ENCODE results near the gene POLE4. TPM values are rescaled to one million over a fixed set of nuclear protein-coding genes. Genes with fewer than 3 reads are reported as not detected.

Gene POLE4
- total and polyA plus RNA-seq, 4 donors = 6.5 to 115 (median 23.9) TPM

DNA sequence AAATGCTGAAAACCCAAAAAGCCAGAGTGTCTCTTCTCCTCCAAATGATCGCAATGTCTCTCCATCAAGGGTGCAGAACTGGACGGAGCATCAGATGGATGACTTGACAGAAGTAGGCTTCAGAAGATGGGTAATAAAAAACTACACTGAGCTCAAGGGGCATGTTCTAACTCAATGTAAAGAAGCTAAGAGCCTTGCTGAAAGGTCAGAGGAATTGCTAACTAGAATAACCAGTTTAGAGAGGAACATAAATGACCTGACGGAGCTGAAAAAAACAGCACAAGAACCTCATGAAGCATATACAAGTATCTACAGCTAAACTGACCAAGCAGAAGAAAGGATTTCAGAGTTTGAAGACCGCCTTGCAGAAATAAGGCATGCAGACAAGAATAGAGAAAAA lies 9.7 kb upstream of the POLE4 start:
- no peaks in the 10 kb centered on the region for H3K4me1 ChIP-seq (ENCODE audit: control insufficient read depth in 4 of 4, insufficient read depth in 4 of 4, low read length in 3 of 4)
- no peaks in the 10 kb centered on the region for H3K27me3 ChIP-seq (ENCODE audit: control insufficient read depth in 4 of 4, insufficient read depth in 4 of 4, low read length in 3 of 4)
- H3K27ac ChIP-seq (ENCODE audit: low read depth in 1 of 2, low read length in 2 of 2) = no peak overlapping the region
- no peak overlapping the region for H3K4me3 ChIP-seq (ENCODE audit: low read depth in 1 of 3, low read length in 3 of 3)
- H3K9ac ChIP-seq (ENCODE audit: low read depth in 1 of 2, low read length in 2 of 2) = no peak overlapping the region
- H3K36me3 ChIP-seq (ENCODE audit: control insufficient read depth in 4 of 4, insufficient read depth in 3 of 4, low read depth in 1 of 4, low read length in 3 of 4) = peaks cover 0 to 2% (median under 1%) of the 10 kb centered on the region in 4 donors
- TF ChIP-seq, protein P1, sequence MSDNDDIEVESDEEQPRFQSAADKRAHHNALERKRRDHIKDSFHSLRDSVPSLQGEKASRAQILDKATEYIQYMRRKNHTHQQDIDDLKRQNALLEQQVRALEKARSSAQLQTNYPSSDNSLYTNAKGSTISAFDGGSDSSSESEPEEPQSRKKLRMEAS (IDR thresholded peaks at IDR 0.05) = no peak
- TF ChIP-seq RXRA (IDR thresholded peaks at IDR 0.05) (no peak), EGR1 (IDR thresholded peaks at IDR 0.05; ENCODE audit: low read depth in 2 of 2) (no peak), FOXA2 (IDR thresholded peaks at IDR 0.05) (no peak), NR2F2 (IDR thresholded peaks at IDR 0.05) (no peak), JUND (IDR thresholded peaks at IDR 0.05) (no peak), SP1 (IDR thresholded peaks at IDR 0.05) (no peak), HNF4A (conservative IDR thresholded peaks at IDR 0.05) (no peak), RAD21 (IDR thresholded peaks at IDR 0.05) (no peak), HNF4G (IDR thresholded peaks at IDR 0.05) (no peak), FOXA1 (IDR thresholded peaks at IDR 0.05) (no peak), TAF1 (conservative IDR thresholded peaks at IDR 0.05) (no peak)
- TF ChIP-seq, protein P2, sequence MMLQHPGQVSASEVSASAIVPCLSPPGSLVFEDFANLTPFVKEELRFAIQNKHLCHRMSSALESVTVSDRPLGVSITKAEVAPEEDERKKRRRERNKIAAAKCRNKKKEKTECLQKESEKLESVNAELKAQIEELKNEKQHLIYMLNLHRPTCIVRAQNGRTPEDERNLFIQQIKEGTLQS (IDR thresholded peaks at IDR 0.05) = no peak
- TF ChIP-seq, protein P3, sequence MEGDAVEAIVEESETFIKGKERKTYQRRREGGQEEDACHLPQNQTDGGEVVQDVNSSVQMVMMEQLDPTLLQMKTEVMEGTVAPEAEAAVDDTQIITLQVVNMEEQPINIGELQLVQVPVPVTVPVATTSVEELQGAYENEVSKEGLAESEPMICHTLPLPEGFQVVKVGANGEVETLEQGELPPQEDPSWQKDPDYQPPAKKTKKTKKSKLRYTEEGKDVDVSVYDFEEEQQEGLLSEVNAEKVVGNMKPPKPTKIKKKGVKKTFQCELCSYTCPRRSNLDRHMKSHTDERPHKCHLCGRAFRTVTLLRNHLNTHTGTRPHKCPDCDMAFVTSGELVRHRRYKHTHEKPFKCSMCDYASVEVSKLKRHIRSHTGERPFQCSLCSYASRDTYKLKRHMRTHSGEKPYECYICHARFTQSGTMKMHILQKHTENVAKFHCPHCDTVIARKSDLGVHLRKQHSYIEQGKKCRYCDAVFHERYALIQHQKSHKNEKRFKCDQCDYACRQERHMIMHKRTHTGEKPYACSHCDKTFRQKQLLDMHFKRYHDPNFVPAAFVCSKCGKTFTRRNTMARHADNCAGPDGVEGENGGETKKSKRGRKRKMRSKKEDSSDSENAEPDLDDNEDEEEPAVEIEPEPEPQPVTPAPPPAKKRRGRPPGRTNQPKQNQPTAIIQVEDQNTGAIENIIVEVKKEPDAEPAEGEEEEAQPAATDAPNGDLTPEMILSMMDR (IDR thresholded peaks at IDR 0.05; ENCODE audit: low read depth, low read length, missing input control) = no peak
- TF ChIP-seq, protein P4, sequence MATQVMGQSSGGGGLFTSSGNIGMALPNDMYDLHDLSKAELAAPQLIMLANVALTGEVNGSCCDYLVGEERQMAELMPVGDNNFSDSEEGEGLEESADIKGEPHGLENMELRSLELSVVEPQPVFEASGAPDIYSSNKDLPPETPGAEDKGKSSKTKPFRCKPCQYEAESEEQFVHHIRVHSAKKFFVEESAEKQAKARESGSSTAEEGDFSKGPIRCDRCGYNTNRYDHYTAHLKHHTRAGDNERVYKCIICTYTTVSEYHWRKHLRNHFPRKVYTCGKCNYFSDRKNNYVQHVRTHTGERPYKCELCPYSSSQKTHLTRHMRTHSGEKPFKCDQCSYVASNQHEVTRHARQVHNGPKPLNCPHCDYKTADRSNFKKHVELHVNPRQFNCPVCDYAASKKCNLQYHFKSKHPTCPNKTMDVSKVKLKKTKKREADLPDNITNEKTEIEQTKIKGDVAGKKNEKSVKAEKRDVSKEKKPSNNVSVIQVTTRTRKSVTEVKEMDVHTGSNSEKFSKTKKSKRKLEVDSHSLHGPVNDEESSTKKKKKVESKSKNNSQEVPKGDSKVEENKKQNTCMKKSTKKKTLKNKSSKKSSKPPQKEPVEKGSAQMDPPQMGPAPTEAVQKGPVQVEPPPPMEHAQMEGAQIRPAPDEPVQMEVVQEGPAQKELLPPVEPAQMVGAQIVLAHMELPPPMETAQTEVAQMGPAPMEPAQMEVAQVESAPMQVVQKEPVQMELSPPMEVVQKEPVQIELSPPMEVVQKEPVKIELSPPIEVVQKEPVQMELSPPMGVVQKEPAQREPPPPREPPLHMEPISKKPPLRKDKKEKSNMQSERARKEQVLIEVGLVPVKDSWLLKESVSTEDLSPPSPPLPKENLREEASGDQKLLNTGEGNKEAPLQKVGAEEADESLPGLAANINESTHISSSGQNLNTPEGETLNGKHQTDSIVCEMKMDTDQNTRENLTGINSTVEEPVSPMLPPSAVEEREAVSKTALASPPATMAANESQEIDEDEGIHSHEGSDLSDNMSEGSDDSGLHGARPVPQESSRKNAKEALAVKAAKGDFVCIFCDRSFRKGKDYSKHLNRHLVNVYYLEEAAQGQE (IDR thresholded peaks at IDR 0.05) = no peak
- H3K9me3 ChIP-seq (ENCODE audit: control insufficient read depth in 4 of 4, low read length in 3 of 4) = no peaks in the 10 kb centered on the region
- WGBS = 82% methylated on average over 4 of the region's 4 CpGs
- no peak for DNase-seq (ENCODE audit: low spot score)

DNA sequence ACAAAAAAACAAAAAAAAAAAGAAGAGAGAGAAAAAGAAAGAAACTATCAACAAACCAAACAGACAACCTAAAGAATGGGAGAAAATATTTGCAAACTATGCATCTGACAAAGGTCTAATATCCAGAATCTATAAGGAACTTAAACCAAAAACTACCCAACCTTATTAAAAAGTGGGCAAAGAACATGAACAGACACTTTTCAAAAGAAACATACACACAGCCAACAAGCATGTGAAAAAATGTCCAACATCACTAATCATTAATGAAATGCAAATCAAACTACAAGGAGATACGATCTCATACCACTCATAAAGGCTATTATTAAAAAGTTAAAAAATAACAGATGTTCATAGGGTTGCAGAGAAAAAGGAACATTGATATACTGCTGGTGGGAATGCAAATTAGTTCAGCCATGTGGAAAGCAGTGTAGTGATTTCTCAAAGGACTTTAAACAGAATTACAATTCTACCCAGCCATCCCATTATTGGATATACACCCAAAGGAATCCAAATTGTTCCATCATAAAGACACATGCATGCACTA lies 7.2 kb upstream of the POLE4 start:
- Histone ChIP-seq H3K27me3 (ENCODE audit: control insufficient read depth in 4 of 4, insufficient read depth in 4 of 4, low read length in 3 of 4) (no peaks in the 10 kb centered on the region), H3K4me3 (ENCODE audit: low read depth in 1 of 3, low read length in 3 of 3) (no peak overlapping the region), H3K27ac (ENCODE audit: low read depth in 1 of 2, low read length in 2 of 2) (no peak overlapping the region), H3K4me1 (ENCODE audit: control insufficient read depth in 4 of 4, insufficient read depth in 4 of 4, low read length in 3 of 4) (no peaks in the 10 kb centered on the region), H3K36me3 (ENCODE audit: control insufficient read depth in 4 of 4, insufficient read depth in 3 of 4, low read depth in 1 of 4, low read length in 3 of 4) (peaks cover 0 to 1% (median 0%) of the 10 kb centered on the region in 4 donors), H3K9ac (ENCODE audit: low read depth in 1 of 2, low read length in 2 of 2) (no peak overlapping the region), H3K9me3 (ENCODE audit: control insufficient read depth in 4 of 4, low read length in 3 of 4) (no peaks in the 10 kb centered on the region)
- DNase-seq (ENCODE audit: low spot score) = no peak
- WGBS = 70% methylated on average over 1 of the region's 1 CpG
- no peak for TF ChIP-seq SP1 (IDR thresholded peaks at IDR 0.05)
- TF ChIP-seq, protein P3 (IDR thresholded peaks at IDR 0.05; ENCODE audit: low read depth, low read length, missing input control) = no peak
- TF ChIP-seq RAD21 (IDR thresholded peaks at IDR 0.05) = no peak
- no peak for TF ChIP-seq FOXA1 (IDR thresholded peaks at IDR 0.05)
- no peak for TF ChIP-seq HNF4A (conservative IDR thresholded peaks at IDR 0.05)
- no peak for TF ChIP-seq FOXA2 (IDR thresholded peaks at IDR 0.05)
- TF ChIP-seq YY1 (IDR thresholded peaks at IDR 0.05) = no peak
- TF ChIP-seq TAF1 (conservative IDR thresholded peaks at IDR 0.05) = no peak
- TF ChIP-seq GABPA (IDR thresholded peaks at IDR 0.05 in 1 of 2, conservative IDR thresholded peaks at IDR 0.05 in 1 of 2) = no peak
- no peak for TF ChIP-seq RXRA (IDR thresholded peaks at IDR 0.05)
- TF ChIP-seq, protein P1 (IDR thresholded peaks at IDR 0.05) = no peak
- TF ChIP-seq, protein P5, sequence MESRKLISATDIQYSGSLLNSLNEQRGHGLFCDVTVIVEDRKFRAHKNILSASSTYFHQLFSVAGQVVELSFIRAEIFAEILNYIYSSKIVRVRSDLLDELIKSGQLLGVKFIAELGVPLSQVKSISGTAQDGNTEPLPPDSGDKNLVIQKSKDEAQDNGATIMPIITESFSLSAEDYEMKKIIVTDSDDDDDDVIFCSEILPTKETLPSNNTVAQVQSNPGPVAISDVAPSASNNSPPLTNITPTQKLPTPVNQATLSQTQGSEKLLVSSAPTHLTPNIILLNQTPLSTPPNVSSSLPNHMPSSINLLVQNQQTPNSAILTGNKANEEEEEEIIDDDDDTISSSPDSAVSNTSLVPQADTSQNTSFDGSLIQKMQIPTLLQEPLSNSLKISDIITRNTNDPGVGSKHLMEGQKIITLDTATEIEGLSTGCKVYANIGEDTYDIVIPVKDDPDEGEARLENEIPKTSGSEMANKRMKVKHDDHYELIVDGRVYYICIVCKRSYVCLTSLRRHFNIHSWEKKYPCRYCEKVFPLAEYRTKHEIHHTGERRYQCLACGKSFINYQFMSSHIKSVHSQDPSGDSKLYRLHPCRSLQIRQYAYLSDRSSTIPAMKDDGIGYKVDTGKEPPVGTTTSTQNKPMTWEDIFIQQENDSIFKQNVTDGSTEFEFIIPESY (IDR thresholded peaks at IDR 0.05) = no peak
- TF ChIP-seq, protein P2 (IDR thresholded peaks at IDR 0.05) = no peak
- TF ChIP-seq HNF4G (IDR thresholded peaks at IDR 0.05) = no peak

Measured in liver (tissue), 9 donors.